WI38 (cell line): ENCODE results near the gene PLEKHO2.

Experiments used
- H3K4me3 ChIP-seq: 2 replicates; pipeline ENCODE4 v1.5.1; 2011; ENCODE audit warnings: low read depth, mild to moderate bottlenecking, control low read depth, low read length
- CTCF ChIP-seq: IDR thresholded peaks from 2 replicates; pipeline ENCODE4 v1.5.1; 2012; ENCODE audit warnings: low read depth, mild to moderate bottlenecking, control low read depth, low read length

PLEKHO2 gene

DNA sequence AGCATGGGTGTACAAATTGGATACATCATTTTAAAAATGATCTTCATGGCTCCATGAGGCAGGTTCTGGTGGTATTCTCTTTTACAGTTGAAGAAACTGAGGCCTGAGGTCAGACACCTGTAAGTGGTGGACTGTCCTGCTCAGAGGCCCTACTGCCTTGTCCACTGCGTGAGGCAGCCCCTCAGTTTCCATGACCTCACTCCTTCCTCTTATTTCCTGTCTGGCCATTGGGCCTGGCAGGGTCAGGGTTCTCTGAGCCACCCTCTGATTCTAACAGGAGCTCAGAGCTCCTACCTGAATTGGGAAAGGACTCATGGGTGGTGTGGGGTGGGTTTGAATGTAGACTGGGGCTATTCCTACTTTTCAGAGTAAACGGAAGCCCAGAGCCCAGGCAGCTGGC is 17.5 kb downstream of the PLEKHO2 start:
- no peak for TF ChIP-seq CTCF
- H3K4me3 ChIP-seq: no peak overlapping the region

GRCh38 chr15:64861331-64861730 is 19.6 kb downstream of the PLEKHO2 start:
- no peak overlapping the region for H3K4me3 ChIP-seq
- TF ChIP-seq CTCF: no peak

DNA sequence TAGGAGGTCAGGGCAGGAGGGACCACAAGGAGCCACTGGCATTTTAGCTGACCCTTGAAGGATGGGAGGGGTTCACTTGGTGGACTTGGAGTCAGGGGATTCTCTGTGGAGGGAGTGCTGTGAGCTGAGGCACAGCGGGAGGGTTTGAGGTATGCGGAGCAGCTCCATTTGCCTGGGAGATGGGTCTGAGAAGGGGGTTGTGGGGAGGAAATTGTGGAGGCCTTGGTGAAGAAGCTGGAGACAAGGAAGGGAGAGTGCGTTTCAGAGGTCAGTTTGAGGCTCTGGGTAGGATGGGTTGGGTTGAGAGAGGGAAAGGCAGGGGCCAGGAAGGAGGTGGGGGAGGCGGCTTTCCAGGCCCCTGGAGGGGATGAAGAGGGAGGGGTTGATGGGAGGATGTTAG is 20.2 kb downstream of the PLEKHO2 start:
- no peak overlapping the region for H3K4me3 ChIP-seq
- TF ChIP-seq CTCF: no peak

GRCh38 chr15:64862408-64862807 is 20.7 kb downstream of the PLEKHO2 start:
- H3K4me3 ChIP-seq: no peak overlapping the region
- no peak for TF ChIP-seq CTCF

DNA sequence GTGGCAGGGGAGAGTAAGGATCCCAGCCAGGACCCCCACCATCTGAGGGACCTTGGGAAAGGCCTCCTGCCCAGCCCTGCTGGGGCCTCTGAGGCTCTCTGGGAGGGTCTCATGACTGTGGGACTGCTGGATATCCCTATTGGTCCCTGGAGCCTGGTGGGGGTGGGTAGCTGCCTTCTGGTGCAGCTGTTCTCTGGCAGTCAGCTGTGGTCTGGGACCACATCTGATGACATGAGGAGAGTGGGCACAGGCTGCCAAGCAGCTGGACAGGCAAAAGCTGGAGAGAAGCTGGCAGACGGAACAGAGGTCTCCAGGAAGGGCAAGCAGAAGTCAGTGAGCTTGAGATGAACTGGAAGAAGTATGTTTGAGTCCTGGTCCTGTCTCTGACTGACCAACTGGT is 22.4 kb downstream of the PLEKHO2 start:
- TF ChIP-seq CTCF: no peak

GRCh38 chr15:64865126-64865997 is 23.6 kb downstream of the PLEKHO2 start:
- TF ChIP-seq CTCF: no peak
- no peak overlapping the region for H3K4me3 ChIP-seq

More for the DNA sequence above, 22.4 kb downstream of the PLEKHO2 start:
- H3K4me3 ChIP-seq: no peak overlapping the region

GRCh38 chr15:64865998-64866520 is 24.3 kb downstream of the PLEKHO2 start:
- no peak for TF ChIP-seq CTCF
- H3K4me3 ChIP-seq: no peak overlapping the region
